Measurements from ENCODE around the gene ASCC1. TPM values are rescaled to one million over a fixed set of nuclear protein-coding genes. Genes with fewer than 3 reads are reported as not detected.

Gene ASCC1
- total and polyA plus RNA-seq, 2 of the 4 experiments (the other 2 are of a cell fraction) = 15.9 to 21.0 TPM

DNA sequence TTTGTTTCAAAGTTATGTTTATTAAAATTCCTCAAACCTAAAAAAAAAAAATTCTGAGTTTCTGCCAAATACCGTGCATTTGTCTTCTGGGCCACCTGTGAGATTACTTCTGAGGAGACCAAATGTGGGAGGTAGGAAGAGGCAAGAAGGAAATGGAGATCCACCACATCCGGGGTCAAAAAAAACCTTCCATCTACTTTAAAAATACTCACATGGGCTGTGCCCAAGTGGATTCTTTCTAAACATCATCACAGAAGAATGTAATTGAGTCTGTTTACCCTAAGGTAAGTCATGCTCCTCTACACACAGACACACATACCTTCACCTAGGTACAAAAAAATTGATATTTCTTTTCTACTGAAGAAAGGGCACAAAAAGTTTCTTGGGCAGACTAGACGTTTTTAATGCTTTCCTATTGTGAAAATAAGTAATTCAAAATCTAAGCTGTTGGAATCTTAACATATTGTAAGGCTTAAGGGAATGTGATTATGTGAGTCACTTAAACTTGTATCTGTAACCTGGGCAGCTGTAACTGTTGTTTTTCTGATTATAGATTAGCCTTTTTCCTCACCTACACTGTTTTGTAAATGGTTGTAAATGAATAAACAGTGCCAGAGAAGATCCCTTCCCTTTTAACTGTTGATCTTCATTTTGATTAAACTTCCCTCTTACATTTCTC, 108.6 kb downstream of the ASCC1 start:
- Histone ChIP-seq H3K4me1 (ENCODE audit: control insufficient read depth, insufficient read depth, low read length) (peaks cover 2% of the 10 kb centered on the region; the same call in 1 of the 2 replicates), H2BK15ac (ENCODE audit: low read depth, low read length) (no peak overlapping the region), H3K79me1 (ENCODE audit: low read depth in 1 of 2, low read length in 2 of 2) (no peaks in the 10 kb centered on the region), H3K14ac (replicated peaks; ENCODE audit: low read depth, low read length) (no peak overlapping the region), H2BK5ac (ENCODE audit: low read depth, low read length, poor library complexity, severe bottlenecking) (no peak overlapping the region), H3K23ac (ENCODE audit: low read depth, low read length) (no peak overlapping the region), H3K27ac (ENCODE audit: insufficient read depth, low read length) (no peak overlapping the region), H3K9me1 (ENCODE audit: insufficient read depth, low read length) (no peaks in the 10 kb centered on the region; the same call in 1 of the 2 replicates), H2AK5ac (ENCODE audit: low read depth, low read length) (no peak overlapping the region), H3K36me3 (ENCODE audit: control insufficient read depth, insufficient read depth, low read length) (peaks cover 3% of the 10 kb centered on the region; the same call in 1 of the 2 replicates), H2AK9ac (replicated peaks; ENCODE audit: low read depth, low read length, poor library complexity) (no peak overlapping the region), H2BK120ac (ENCODE audit: low read depth, low read length) (no peak overlapping the region), H3K4me3 (ENCODE audit: insufficient read depth, low read depth, low read length) (no peak overlapping the region), H4K8ac (ENCODE audit: low read depth in 2 of 2, low read length in 2 of 2) (no peak overlapping the region), H4K20me1 (ENCODE audit: insufficient read depth, low read length) (no peaks in the 10 kb centered on the region), H3K4ac (ENCODE audit: low read depth, low read length) (no peak overlapping the region), H3K4me2 (ENCODE audit: low read depth, low read length) (no peak overlapping the region), H3K56ac (ENCODE audit: extremely low read depth, insufficient read depth, low read length) (no peak overlapping the region), H2AFZ (replicated peaks; ENCODE audit: low read length, poor library complexity) (no peak overlapping the region), H4K5ac (ENCODE audit: low read depth, low read length) (no peak overlapping the region), H3K18ac (ENCODE audit: low read depth, low read length) (no peak overlapping the region), H2BK20ac (ENCODE audit: low read depth, low read length) (no peak overlapping the region), H4K91ac (ENCODE audit: insufficient read depth, low read depth, low read length) (no peak overlapping the region), H3K9ac (ENCODE audit: low read depth, low read length) (no peak overlapping the region), H3K9me3 (ENCODE audit: control insufficient read depth, insufficient read depth, low read length) (no peaks in the 10 kb centered on the region), H3K27me3 (ENCODE audit: control insufficient read depth, insufficient read depth, low read length) (no peaks in the 10 kb centered on the region)
- no CpG with 5 or more reads among the region's 3 CpGs for WGBS, 2 experiments (ENCODE audit: extremely low coverage in 2 of 2, insufficient read length in 1 of 2)
- in situ Hi-C loops (cut with MboI; ENCODE audit: low sequenced_read_pairs) = no loop called here
- intact Hi-C loops (cut with micrococcal nuclease) = loop anchor here (5.0 kb wide), 1 partner anchor 65 kb away; no protein-coding TSS in a partner anchor
- no peak for DNase-seq
- CTCF ChIA-PET = interaction anchor here (0.9 to 1.2 kb wide), 2 partner anchors 20 to 21 kb away, joined by 4 read pairs; no protein-coding TSS in a partner anchor
- POLR2A ChIA-PET (ENCODE audit: unreplicated experiment) = no interaction called here
- no TSS peak for BruUV-seq (replicated peaks)
- ATAC-seq (ENCODE audit: low read depth) = peak; percentile 42; the same call in 1 of the 2 replicates
- TF ChIP-seq MXI1 (IDR thresholded peaks at IDR 0.05; ENCODE audit: borderline replicate concordance, low read depth, low read length) (no peak), RAD21 (IDR thresholded peaks at IDR 0.05; ENCODE audit: low read length) (no peak), MAZ (IDR thresholded peaks at IDR 0.05; ENCODE audit: borderline replicate concordance, low read depth, low read length) (no peak), CHD1 (IDR thresholded peaks at IDR 0.05; ENCODE audit: low read depth, low read length) (no peak)
- dilution Hi-C loops (cut with HindIII; ENCODE audit: low sequenced_read_pairs, unreplicated experiment) = no loop called here

Measured in IMR-90 (cell line).